Stimulated activated memory B cell treated with anti-CD40 and anti-IgM and Interleukin-4, amounts not matched to agents 10 μg/mL and 1 μg/mL and 100 μg/mL, for 72 hours (primary cell): ENCODE measurements around the gene CDT1.

Experiments
- ATAC-seq: fragments of 150-1000 bp; cut with Tn5 transposase; 2 replicates; pipeline ENCODE4 v1.10.0; 2021
- H3K27ac Mint-ChIP-seq: one replicate; pipeline ENCODE4 v1.8.0; 2022; ENCODE audit warnings: mild to moderate bottlenecking, mixed read lengths
- H3K27me3 Mint-ChIP-seq: one replicate; pipeline ENCODE4 v1.8.0; 2022; ENCODE audit warnings: mixed read lengths
- H3K36me3 Mint-ChIP-seq: one replicate; pipeline ENCODE4 v1.8.0; 2022; ENCODE audit warnings: mixed read lengths
- H3K4me1 Mint-ChIP-seq: one replicate; pipeline ENCODE4 v1.8.0; 2022; ENCODE audit warnings: mixed read lengths
- H3K4me3 Mint-ChIP-seq: one replicate; pipeline ENCODE4 v1.8.0; 2022; ENCODE audit warnings: mild to moderate bottlenecking, moderate library complexity, mixed read lengths
- H3K9me3 Mint-ChIP-seq: one replicate; pipeline ENCODE4 v1.8.0; 2022; ENCODE audit warnings: mixed read lengths

Gene CDT1

DNA sequence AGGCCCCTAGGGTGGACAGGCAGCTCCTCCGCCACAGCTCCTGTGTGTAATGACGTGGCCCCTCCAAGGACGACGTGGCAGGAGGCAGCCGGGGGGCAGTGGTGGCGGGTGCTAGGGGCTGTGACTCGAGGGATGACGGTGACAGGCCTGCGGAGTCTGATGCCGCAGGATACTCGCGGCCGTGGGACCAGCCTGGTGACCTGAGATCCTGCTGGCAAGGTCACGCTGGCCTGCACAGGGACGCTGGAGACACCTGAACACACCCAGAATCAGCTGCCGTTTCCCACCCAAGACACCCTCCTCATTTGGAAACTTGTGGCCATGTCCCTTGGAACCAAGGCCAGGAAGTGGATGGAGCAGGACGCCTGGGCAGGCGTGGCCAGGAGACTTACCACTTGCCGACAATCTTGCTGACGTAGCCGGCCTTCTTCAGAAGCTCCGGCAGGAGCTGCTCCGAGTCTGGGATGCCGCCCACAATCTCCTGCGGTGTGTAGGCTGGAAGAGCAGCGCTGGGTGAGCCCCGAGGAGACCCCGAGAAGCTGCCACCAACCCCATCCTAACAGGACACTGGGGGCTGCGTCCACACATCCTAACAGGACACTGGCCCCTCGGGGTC is 37.1 kb downstream of the CDT1 start:
- Mint-ChIP-seq H3K9me3 (no peaks in the 10 kb centered on the region), H3K27me3 (no peaks in the 10 kb centered on the region), H3K27ac (no peak overlapping the region), H3K36me3 (peaks cover 24% of the 10 kb centered on the region), H3K4me1 (peaks cover 8% of the 10 kb centered on the region), H3K4me3 (no peak overlapping the region)
- no peak for ATAC-seq

DNA sequence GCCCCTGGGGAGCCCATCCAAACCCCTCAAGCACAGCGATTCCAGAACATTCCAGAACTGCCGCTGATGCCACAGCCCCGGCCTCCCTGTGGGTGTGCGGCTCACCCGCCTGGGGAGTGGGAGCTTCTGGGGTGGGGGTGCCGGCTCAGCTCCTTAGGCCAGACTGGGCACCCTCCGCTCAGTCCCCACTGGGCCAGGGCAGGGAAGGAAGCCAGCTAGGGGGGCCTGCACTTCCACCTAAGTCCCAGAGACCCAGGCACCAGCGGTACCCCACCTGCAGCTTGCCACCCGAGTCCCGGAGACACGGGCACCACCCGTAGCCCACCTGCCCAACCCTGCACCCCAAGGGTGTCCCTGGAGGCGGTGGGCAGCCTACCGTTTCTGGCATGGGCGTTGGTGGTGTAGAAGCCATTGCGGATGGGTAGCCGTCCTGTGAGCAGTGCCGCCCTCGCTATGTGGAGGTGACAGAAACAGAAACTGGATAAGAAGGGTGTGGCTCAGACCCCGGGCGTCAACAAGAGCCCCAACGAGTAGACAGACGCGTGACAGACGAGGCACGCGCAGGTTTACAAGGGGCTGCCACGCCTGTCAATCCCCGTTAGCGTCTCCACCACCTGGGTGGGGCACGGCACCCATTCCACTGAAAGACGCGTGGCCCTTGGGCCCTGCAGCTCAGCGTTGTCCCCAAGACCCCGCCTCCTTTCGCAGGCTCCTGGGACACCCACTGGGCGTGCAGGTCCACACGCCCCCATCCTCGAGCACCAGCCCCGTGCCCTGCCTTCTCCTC is 38.1 kb downstream of the CDT1 start:
- peak; percentile 18 for ATAC-seq
- peaks cover 24% of the 10 kb centered on the region for H3K36me3 Mint-ChIP-seq
- no peak overlapping the region for H3K27ac Mint-ChIP-seq
- no peaks in the 10 kb centered on the region for H3K9me3 Mint-ChIP-seq
- no peak overlapping the region for H3K4me3 Mint-ChIP-seq
- no peaks in the 10 kb centered on the region for H3K27me3 Mint-ChIP-seq
- peaks cover 8% of the 10 kb centered on the region for H3K4me1 Mint-ChIP-seq

DNA sequence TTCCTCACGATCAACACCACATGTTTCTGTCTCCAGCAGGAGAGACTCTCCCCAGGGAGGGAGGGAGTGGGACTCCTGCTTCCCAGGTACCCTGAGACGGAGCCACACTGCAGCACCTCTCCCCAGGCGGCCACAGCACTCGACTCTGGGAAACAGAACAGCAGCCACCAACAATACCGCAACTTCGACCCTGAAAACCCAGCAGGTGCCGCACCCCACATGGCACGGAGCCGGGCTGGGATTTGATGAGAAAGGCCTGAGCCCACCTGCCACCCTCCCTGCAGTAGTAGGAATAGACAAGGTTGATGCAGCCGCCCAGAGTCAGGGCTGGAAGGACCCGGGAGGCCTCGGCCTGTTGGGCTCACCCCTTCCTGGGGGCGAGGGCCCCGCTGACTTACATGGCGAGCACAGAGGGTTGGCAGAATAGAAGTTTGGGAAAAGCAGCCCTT is 38.7 kb downstream of the CDT1 start:
- Mint-ChIP-seq H3K4me1 (peaks cover 8% of the 10 kb centered on the region), H3K36me3 (peaks cover 24% of the 10 kb centered on the region), H3K4me3 (no peak overlapping the region), H3K9me3 (no peaks in the 10 kb centered on the region), H3K27ac (no peak overlapping the region), H3K27me3 (no peaks in the 10 kb centered on the region)
- ATAC-seq, result no peak

DNA sequence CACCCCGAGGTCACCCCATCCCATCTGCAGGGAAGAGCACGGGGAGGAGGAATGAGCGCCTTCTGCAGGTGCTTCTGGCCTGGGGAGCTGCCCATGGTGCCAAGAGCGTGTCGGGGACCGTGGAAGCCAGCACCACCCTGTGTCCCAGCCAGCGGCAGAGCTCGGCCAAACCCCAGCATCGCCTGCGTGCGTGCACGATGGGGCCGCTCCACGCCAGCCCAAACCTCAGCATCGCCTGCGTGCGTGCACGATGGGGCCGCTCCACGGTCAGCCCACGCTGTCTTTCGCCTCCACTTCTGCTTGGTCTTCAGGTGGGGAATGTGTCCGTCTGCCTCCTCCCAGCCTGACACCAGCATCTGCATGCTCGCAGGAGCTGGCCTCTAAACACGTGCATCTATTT is 39.2 kb downstream of the CDT1 start:
- Mint-ChIP-seq H3K4me3 (no peak overlapping the region), H3K9me3 (no peaks in the 10 kb centered on the region), H3K36me3 (peaks cover 24% of the 10 kb centered on the region), H3K4me1 (peaks cover 8% of the 10 kb centered on the region), H3K27me3 (no peaks in the 10 kb centered on the region), H3K27ac (no peak overlapping the region)
- no peak for ATAC-seq

DNA sequence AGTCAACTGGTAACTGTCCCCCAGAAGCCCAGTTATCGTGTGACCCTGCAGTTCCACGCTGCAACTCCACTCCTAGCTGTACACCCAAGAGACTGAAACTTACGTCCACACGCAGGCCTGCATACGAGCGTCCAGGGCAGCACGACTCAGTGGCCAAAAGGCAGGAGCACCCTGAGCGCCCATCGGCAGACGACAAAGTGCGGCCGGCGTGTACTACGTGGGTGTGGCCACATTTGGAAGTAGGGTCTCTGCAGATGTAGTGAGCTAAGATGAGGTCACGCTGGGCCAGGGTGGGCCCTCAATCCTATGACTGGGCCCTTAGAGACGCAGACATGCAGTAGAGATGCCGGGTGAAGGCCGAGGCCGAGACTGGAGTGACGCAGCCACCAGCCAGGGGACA is 39.7 kb downstream of the CDT1 start:
- peaks cover 20% of the 10 kb centered on the region for H3K36me3 Mint-ChIP-seq
- H3K9me3 Mint-ChIP-seq, result no peaks in the 10 kb centered on the region
- H3K4me3 Mint-ChIP-seq, result no peak overlapping the region
- H3K27me3 Mint-ChIP-seq, result no peaks in the 10 kb centered on the region
- ATAC-seq, result no peak
- peaks cover 8% of the 10 kb centered on the region for H3K4me1 Mint-ChIP-seq
- no peak overlapping the region for H3K27ac Mint-ChIP-seq

DNA sequence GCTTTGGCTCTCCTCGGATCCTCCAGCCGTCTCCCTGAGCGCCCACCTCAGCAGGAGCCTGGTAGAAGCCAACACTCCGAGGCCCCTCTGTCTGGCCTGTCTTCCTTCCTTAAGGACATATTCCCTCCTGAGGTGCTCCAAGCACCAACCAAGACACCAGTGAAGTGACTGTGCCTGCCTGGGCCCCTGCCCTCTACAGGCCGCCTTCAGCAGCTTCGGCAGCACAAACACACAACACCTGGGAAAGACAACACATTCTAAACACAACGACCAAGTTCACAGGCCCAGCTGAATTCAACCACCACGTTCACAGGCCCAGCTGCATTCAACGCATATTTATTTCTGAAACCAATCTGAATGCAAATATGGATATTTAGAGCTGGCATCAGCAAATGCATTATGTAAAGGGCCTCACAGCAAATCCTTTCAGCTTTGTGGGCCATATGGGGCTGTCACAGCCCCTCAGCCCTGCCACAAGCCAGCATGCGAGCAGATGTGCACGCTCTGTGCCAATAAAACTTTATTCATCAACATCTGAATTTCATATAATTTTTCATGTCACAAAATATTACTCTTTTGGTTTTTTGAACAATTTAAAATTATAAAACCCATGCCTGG is 40.9 kb downstream of the CDT1 start:
- H3K4me1 Mint-ChIP-seq, result peaks cover 8% of the 10 kb centered on the region
- no peaks in the 10 kb centered on the region for H3K9me3 Mint-ChIP-seq
- no peak overlapping the region for H3K27ac Mint-ChIP-seq
- no peak overlapping the region for H3K4me3 Mint-ChIP-seq
- no peak for ATAC-seq
- H3K36me3 Mint-ChIP-seq, result peaks cover 10% of the 10 kb centered on the region
- H3K27me3 Mint-ChIP-seq, result no peaks in the 10 kb centered on the region

DNA sequence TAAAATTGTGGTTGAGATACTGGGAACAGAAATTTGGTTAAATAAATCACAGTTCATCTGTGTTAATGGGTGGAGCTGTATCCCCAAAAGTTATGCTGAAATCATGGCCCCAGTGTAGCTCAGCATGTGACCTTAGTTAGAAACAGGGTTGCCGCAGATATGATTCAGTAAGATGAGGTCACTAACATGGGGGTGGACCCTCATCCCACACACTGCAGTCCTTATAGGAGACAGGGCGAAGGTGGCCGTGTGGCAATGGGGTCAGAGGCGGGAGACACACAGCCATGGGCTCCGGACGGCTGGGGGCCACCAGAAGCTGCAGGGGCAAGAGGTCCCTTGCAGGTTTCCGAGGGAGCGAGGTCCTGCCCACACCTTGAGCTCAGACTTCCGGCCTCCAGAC is 42.5 kb downstream of the CDT1 start:
- H3K9me3 Mint-ChIP-seq, result no peaks in the 10 kb centered on the region
- H3K27me3 Mint-ChIP-seq, result no peaks in the 10 kb centered on the region
- peaks cover 8% of the 10 kb centered on the region for H3K4me1 Mint-ChIP-seq
- no peak overlapping the region for H3K27ac Mint-ChIP-seq
- no peak for ATAC-seq
- H3K36me3 Mint-ChIP-seq, result no peaks in the 10 kb centered on the region
- no peak overlapping the region for H3K4me3 Mint-ChIP-seq

DNA sequence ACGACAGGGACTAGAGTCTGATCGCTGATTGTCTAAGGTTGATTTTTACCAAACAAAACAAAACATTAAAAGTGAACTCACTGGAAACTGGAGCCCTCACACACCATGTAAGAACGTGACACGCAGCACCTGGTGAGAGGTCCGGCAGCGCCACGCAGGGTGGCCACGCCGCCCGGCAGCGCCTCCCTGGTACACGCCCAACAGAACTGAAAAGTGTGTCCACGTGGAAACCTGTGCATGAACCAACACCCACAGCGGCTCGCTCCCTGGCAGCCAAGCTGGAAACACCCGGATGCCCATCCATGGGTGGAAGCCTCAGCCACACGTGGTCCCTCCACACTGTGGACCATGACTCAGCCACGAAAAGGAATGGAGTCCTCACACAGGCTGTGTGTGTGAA is 44.1 kb downstream of the CDT1 start:
- H3K27ac Mint-ChIP-seq, result no peak overlapping the region
- H3K36me3 Mint-ChIP-seq, result peaks cover 8% of the 10 kb centered on the region
- H3K4me3 Mint-ChIP-seq, result no peak overlapping the region
- no peaks in the 10 kb centered on the region for H3K9me3 Mint-ChIP-seq
- H3K27me3 Mint-ChIP-seq, result no peaks in the 10 kb centered on the region
- no peaks in the 10 kb centered on the region for H3K4me1 Mint-ChIP-seq
- ATAC-seq, result no peak

DNA sequence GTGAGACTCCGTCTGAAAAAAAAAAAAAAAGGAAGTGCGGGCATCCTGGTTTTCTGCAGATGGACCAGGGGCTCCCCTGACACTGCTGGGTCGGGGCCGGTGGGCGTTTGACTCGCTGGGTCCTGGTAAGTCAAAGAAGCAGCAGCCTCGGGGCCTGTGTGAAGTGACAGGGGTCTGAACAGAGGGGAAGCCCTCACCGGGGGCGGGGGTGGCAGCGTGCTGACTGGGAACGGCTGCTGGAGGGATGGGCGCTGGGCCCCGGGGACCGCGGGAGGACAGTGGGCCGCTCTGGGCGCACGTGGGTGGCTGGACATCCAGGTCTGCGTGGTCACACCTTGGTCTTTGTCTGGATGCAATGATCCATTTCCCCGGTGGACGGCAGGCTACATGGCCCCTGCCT is 45.0 kb downstream of the CDT1 start:
- Mint-ChIP-seq H3K9me3 (no peaks in the 10 kb centered on the region), H3K4me1 (no peaks in the 10 kb centered on the region), H3K36me3 (peaks cover 8% of the 10 kb centered on the region), H3K27me3 (no peaks in the 10 kb centered on the region), H3K27ac (no peak overlapping the region), H3K4me3 (no peak overlapping the region)
- peak; percentile 47 for ATAC-seq

DNA sequence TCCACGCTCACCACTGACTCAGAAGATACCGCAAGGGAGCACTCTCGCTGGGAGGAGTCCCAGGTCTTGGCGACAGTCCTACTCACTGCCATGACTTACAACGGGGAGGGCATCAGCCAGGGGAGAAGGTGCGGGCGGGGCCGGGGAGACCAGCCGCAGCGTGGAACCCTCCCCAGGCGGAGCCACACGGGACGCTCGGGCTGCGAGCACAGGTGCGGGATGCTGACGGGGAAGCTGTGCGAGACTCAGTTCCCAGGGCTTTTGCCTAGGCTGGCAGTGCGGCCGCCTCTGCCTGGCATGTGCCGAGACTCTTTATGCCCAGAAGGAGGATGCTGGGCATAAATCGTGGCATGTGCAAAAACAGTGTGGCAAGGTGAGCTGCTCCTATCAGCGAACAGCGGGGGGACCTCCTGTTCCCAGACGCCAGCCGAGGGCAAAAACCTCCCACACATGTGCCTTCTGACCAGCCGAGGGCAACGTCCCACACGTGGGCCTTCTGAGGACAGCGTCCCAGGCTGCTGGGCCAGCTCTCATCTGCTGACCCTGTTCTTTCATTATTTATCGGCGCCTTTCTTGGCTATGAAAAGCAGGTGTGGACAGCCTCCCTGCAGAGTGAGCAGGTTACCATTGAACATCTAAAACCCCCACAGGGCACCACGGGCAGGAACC is 47.1 kb downstream of the CDT1 start:
- no peaks in the 10 kb centered on the region for H3K27me3 Mint-ChIP-seq
- ATAC-seq, result no peak
- peaks cover 17% of the 10 kb centered on the region for H3K4me1 Mint-ChIP-seq
- peaks cover 8% of the 10 kb centered on the region for H3K36me3 Mint-ChIP-seq
- H3K4me3 Mint-ChIP-seq, result no peak overlapping the region
- H3K27ac Mint-ChIP-seq, result no peak overlapping the region
- H3K9me3 Mint-ChIP-seq, result no peaks in the 10 kb centered on the region

DNA sequence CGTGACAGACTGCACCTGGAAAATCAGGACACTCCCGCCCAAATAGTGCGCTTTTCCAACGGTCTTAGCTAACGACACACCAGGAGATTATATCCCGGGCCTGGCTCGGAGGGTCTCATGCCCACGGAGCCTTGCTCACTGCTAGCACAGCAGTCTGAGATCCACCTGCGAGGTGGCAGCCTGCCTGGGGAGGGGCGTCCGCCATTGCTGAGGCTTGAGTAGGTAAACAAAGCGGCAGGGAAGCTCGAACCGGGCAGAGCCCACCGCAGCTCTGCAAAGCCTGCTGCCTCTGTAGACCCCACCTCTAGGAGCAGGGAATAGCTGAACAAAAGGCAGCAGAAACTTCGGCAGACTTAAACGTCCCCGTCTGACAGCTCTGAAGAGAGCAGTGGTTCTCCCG is 48.0 kb downstream of the CDT1 start:
- Mint-ChIP-seq H3K4me1 (peaks cover 22% of the 10 kb centered on the region), H3K36me3 (peaks cover 8% of the 10 kb centered on the region), H3K27me3 (no peaks in the 10 kb centered on the region), H3K27ac (no peak overlapping the region), H3K4me3 (no peak overlapping the region), H3K9me3 (no peaks in the 10 kb centered on the region)
- ATAC-seq, result no peak

DNA sequence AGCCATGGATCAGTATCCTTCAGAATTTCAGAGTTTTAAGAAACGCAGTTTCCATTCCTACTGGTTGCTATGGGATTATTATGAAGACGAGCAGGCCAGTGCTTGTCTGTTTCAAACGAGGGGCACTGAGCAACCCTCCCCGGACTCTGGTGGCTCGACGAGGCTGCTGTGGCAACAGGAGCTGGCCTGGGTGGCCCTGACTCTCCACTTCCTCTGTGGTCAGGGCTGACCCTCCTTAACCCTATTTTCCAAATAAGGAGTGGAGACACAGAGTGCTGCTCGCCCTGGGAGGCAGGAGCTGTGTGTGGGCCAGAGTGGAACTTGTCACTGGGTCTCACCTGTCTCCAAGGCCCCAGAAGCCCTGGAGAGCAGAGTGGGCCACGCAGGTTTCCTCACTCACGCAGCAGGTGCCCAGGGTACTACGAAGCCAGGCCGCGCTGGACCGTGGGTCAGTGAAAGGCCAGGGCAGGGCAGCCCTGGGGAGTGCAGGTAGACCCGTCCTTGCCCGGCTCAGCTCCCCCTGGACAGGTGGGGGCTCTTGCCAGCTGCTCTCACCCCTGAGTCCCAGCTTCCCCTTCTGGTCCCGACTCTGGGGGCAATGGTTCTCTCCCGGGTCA is 49.8 kb downstream of the CDT1 start:
- Mint-ChIP-seq H3K4me3 (no peak overlapping the region), H3K9me3 (no peaks in the 10 kb centered on the region), H3K4me1 (peaks cover 33% of the 10 kb centered on the region), H3K36me3 (peaks cover 8% of the 10 kb centered on the region), H3K27ac (no peak overlapping the region), H3K27me3 (no peaks in the 10 kb centered on the region)
- no peak for ATAC-seq

DNA sequence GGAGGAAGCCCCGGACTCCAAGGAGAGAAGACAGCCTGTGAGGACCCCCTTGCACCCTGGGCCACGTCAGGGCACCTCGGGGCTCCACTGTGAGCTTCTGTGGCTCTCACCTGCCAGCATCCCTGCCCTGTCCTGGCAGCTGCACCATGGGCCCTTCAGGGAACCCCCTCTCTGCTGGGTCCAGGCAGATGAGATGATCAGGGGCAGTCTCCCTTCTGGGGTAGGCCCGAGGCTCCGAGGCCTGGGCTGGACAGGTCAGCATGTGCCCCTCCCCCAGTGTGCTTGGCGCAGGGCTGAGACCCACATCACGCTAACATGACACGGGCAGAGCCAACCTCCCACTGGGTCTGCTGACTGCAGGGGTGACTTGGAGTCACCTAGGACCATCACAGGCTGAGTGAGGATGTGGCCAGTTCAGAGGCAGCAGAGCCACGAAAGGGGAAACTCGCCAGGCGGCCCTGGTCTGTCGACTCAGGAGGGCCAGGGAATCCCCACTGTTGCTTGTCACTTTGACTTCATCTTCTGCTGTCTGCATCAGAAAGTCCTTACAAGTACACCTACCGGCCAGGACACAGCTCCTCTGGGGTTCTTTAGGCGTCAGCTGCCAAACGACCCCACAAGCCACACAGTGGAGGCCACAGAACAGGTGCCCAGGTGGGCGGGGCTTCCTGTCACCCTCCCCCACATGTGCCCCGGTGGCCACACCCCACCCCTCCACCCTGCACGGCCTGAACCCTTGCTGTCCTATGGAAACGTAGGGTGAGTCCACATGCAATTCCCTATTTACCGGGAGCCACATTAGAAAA is 50.9 kb downstream of the CDT1 start:
- Mint-ChIP-seq H3K27ac (peak overlapping the region; percentile 73), H3K36me3 (peaks cover 8% of the 10 kb centered on the region), H3K27me3 (no peaks in the 10 kb centered on the region), H3K4me3 (peak overlapping the region; percentile 77), H3K9me3 (no peaks in the 10 kb centered on the region), H3K4me1 (peaks cover 37% of the 10 kb centered on the region)
- peak; percentile 44 for ATAC-seq

DNA sequence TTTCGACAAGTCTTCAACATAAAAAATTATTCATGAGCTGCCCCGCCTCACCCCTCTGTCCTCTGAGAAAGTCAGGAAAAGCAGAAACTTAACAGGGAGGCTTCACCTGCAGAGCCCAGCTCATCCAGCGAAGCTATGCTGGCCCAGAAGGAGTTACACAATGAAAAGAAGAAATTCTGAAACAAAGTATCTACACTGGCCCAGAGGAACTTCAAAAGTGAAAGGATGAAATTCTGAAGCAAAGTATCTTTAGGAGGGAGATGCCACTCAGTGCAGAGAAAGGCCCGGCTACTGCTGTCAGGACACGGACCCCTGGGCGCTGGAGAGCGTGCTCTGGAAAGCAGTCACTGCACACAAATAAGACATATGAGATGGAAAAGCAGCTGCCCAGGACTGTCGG is 51.6 kb downstream of the CDT1 start:
- H3K27ac Mint-ChIP-seq, result peak overlapping the region; percentile 73
- no peaks in the 10 kb centered on the region for H3K9me3 Mint-ChIP-seq
- peaks cover 8% of the 10 kb centered on the region for H3K36me3 Mint-ChIP-seq
- no peak for ATAC-seq
- H3K4me3 Mint-ChIP-seq, result peak overlapping the region; percentile 77
- H3K27me3 Mint-ChIP-seq, result no peaks in the 10 kb centered on the region
- H3K4me1 Mint-ChIP-seq, result peaks cover 37% of the 10 kb centered on the region
